Endothelial cell of umbilical vein (primary cell): ENCODE results near the gene CXCL13. TPM values are rescaled to one million over a fixed set of nuclear protein-coding genes. Genes with fewer than 3 reads are reported as not detected.

ENCODE experiments used
- BruUV-seq: library from RNA; stranded (reverse); fragments of 400-500 nt; replicated peaks from 2 replicates; lab custom pipeline; 2021; lab: Mats Ljungman, UMichigan
- CTCF ChIA-PET: fragments of 300-600, 350-600 bp; sonication (Branson Sonifier 250); formaldehyde crosslinking; loops from one replicate; lab custom pipeline; 2021; ENCODE audit warnings: antibody characterized with exemption, inconsistent platforms; lab: Charles Lee
- POLR2A ChIA-PET: fragments of 300-600, 350-600 bp; sonication (Branson Sonifier 250); formaldehyde crosslinking; loops from one replicate; lab custom pipeline; 2021; ENCODE audit warnings: antibody characterized with exemption, inconsistent platforms; lab: Charles Lee
- DNase-seq: peaks from one replicate; pipeline ENCODE4 v3.0.0-alpha.2; 2011; ENCODE audit warnings: low read depth, low spot score
- FAIRE-seq: peaks from 2 replicates; lab custom pipeline; 2011; peaks lifted over from hg19 to GRCh38; lab: Jason Lieb, UNC
- H2AFZ ChIP-seq: 2 replicates; pipeline ENCODE4 v1.6.0; 2012; ENCODE audit warnings: low read depth, low read length, control low read depth, inconsistent platforms
- H3K27ac ChIP-seq: 2 replicates; pipeline ENCODE4 v1.5.1; 2011; ENCODE audit warnings: low read depth, mild to moderate bottlenecking, control low read depth, low read length, moderate library complexity; ENCODE audit not compliant: insufficient read depth
- H3K27me3 ChIP-seq, 2 experiments: 2 replicates each; pipeline versions ENCODE4 v1.6.0 to v1.6.1; 2011; ENCODE audit warnings: low read length in 2 of 2, mixed read lengths in 1 of 2; ENCODE audit not compliant: control insufficient read depth in 2 of 2, insufficient read depth in 2 of 2
- H3K36me3 ChIP-seq, 2 experiments: 2 replicates in 1 of 2; 3 replicates in 1 of 2; pipeline ENCODE4 v1.5.1; 2011; ENCODE audit warnings: low read length in 2 of 2, mild to moderate bottlenecking in 1 of 2, moderate library complexity in 1 of 2; ENCODE audit not compliant: control insufficient read depth in 2 of 2, insufficient read depth in 2 of 2; ENCODE audit errors: extremely low read depth in 1 of 2
- H3K4me1 ChIP-seq: 3 replicates; pipeline ENCODE4 v1.5.1; 2011; ENCODE audit warnings: mild to moderate bottlenecking, low read length; ENCODE audit not compliant: control insufficient read depth, insufficient read depth; ENCODE audit errors: extremely low read depth
- H3K4me2 ChIP-seq: 2 replicates; pipeline ENCODE4 v1.6.1; 2011; ENCODE audit warnings: low read length, control low read depth, mixed read lengths; ENCODE audit not compliant: insufficient read depth
- H3K4me3 ChIP-seq, 3 experiments: fragments of 200-600 bp in 1 of 3; sonication (generic), shearing (Covaris generic) in 1 of 3; replicated peaks in 1 of 3; 2 replicates each; pipeline ENCODE4 v1.5.1; 2011 to 2016; ENCODE audit warnings: control low read depth in 3 of 3, low read length in 3 of 3, mild to moderate bottlenecking in 2 of 3, inconsistent platforms in 1 of 3, low read depth in 1 of 3, moderate library complexity in 1 of 3; ENCODE audit not compliant: insufficient read depth in 1 of 3
- H3K79me2 ChIP-seq: 2 replicates; pipeline ENCODE4 v1.6.0; 2012; ENCODE audit warnings: low read length, inconsistent platforms; ENCODE audit not compliant: control insufficient read depth, insufficient read depth
- H3K9ac ChIP-seq: replicated peaks from 2 replicates; pipeline ENCODE3; 2011; ENCODE audit warnings: low read length, control low read depth; ENCODE audit not compliant: insufficient read depth; ENCODE audit errors: extremely low read depth
- H3K9me1 ChIP-seq: replicated peaks from 3 replicates; pipeline ENCODE4 v1.6.0; 2011; ENCODE audit warnings: mild to moderate bottlenecking, low read length; ENCODE audit not compliant: control insufficient read depth, insufficient read depth; ENCODE audit errors: extremely low read depth
- H3K9me3 ChIP-seq: replicated peaks from 2 replicates; pipeline ENCODE4 v1.5.1; 2012; ENCODE audit warnings: low read length, inconsistent platforms; ENCODE audit not compliant: control insufficient read depth, insufficient read depth
- H4K20me1 ChIP-seq: replicated peaks from 2 replicates; pipeline ENCODE3; 2011; ENCODE audit warnings: mild to moderate bottlenecking, low read length; ENCODE audit not compliant: control insufficient read depth, insufficient read depth; ENCODE audit errors: extremely low read depth
- EZH2 ChIP-seq: IDR thresholded peaks from 2 replicates; pipeline ENCODE4 v1.6.1; 2012; ENCODE audit warnings: borderline replicate concordance, low read depth, mild to moderate bottlenecking, moderate library complexity, low read length, inconsistent platforms; ENCODE audit not compliant: severe bottlenecking
- FOS ChIP-seq: IDR thresholded peaks from 2 replicates; pipeline ENCODE4 v1.6.1; 2011; ENCODE audit warnings: mild to moderate bottlenecking, low read length, moderate library complexity, borderline replicate concordance; ENCODE audit not compliant: insufficient read depth
- GATA2 ChIP-seq: IDR thresholded peaks from 2 replicates; pipeline ENCODE4 v1.7.0; 2011; ENCODE audit warnings: low read depth, mild to moderate bottlenecking, moderate library complexity, mixed read lengths, low read length; ENCODE audit not compliant: insufficient read length, insufficient read depth
- JUN ChIP-seq: IDR thresholded peaks from 2 replicates; pipeline ENCODE4 v1.6.1; 2011; ENCODE audit warnings: borderline replicate concordance, low read depth; ENCODE audit not compliant: insufficient read length, insufficient read depth
- MYC ChIP-seq: IDR thresholded peaks from one replicate; pipeline ENCODE4 v1.6.1; 2011; ENCODE audit warnings: mild to moderate bottlenecking, low read depth, low read length
- POLR2A ChIP-seq: IDR thresholded peaks from 2 replicates; pipeline ENCODE4 v1.6.1; 2012; ENCODE audit warnings: low read depth, mild to moderate bottlenecking, control low read depth, low read length
- dilution Hi-C: fragments of 300-500 bp; cut with MboI; formaldehyde crosslinking; loops from one replicate; pipeline ENCODE4 v1.15.0; 2019; ENCODE audit warnings: low sequenced_read_pairs; ENCODE audit not compliant: extremely low pct_ligation_motif_present
- intact Hi-C: fragments of 100-400 bp; cut with micrococcal nuclease; formaldehyde crosslinking; loops from one replicate; pipeline ENCODE4 v1.10.0; 2022
- polyA plus RNA-seq, 4 experiments: library from polyadenylated mRNA; depleted of rRNA in 3 of 4; stranded (reverse) in 3 of 4; unstranded in 1 of 4; fragments of >200 nt; gene quantifications; 2 replicates each; pipeline versions ENCODE4 v1.2.1 to v1.2.3, GENCODE V29; 2011 to 2012; ENCODE audit warnings: missing spikeins in 1 of 4
- total RNA-seq: library from RNA; stranded (reverse); gene quantifications from 2 replicates; pipeline ENCODE4 v1.2.3, GENCODE V29; 2021
- TF ChIP-seq, protein P1 (sequence below): IDR thresholded peaks from 2 replicates; pipeline ENCODE4 v1.6.1; 2011; ENCODE audit not compliant: insufficient read depth, insufficient read length
- TF ChIP-seq, protein P2 (sequence below), 2 donors: IDR thresholded peaks; 1 replicate in 1 of 2; 2 replicates in 1 of 2; pipeline ENCODE4 v1.5.1; 2011; ENCODE audit warnings: low read length in 2 of 2, mild to moderate bottlenecking in 2 of 2, moderate library complexity in 2 of 2, control low read depth in 1 of 2, inconsistent platforms in 1 of 2, low read depth in 1 of 2; ENCODE audit not compliant: insufficient read depth in 1 of 2; ENCODE audit errors: extremely low read depth in 1 of 2

CXCL13 gene
- total and polyA plus RNA-seq, 2 donors (not counting 3 experiments of a cell fraction or from before 2014, with no cell fraction given): not detected

DNA sequence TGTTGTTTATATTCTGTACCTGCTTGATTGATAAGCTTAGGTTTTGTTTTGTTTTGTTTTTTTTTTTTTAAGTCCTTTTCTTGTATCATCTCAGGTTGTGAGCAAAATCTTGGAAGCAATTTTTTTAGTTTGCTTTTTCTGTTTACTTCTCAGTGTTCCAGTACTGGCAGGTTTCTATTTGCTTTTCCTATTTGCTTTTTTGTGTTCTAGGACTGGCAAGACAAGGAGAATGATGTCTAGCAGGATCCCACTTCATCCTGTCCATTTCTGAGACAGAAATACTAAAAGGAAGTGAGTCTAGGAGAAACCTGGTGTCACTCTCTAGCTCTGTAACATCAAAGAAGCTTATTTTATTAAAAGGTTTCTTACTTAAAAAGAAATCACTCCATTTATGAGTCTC is 15.6 kb downstream of the CXCL13 start:
- H3K79me2 ChIP-seq: no peaks in the 10 kb centered on the region
- CTCF ChIA-PET: interaction anchor here (0.7 to 1.7 kb wide), 3 partner anchors 9 to 77 kb away, joined by 3 to 6 read pairs (median 3); no protein-coding TSS in a partner anchor
- H4K20me1 ChIP-seq: no peaks in the 10 kb centered on the region
- H2AFZ ChIP-seq: no peak overlapping the region
- intact Hi-C loops: no loop called here
- no peak overlapping the region for H3K9ac ChIP-seq
- H3K4me3 ChIP-seq: no peak overlapping the region
- DNase-seq (no peak), FAIRE-seq (no peak)
- no peaks in the 10 kb centered on the region for H3K9me3 ChIP-seq
- no peaks in the 10 kb centered on the region for H3K9me1 ChIP-seq
- POLR2A ChIA-PET: no interaction called here
- TF ChIP-seq, protein P1, sequence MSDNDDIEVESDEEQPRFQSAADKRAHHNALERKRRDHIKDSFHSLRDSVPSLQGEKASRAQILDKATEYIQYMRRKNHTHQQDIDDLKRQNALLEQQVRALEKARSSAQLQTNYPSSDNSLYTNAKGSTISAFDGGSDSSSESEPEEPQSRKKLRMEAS: no peak
- no peak for TF ChIP-seq POLR2A
- no peak for TF ChIP-seq EZH2
- TF ChIP-seq, protein P2, sequence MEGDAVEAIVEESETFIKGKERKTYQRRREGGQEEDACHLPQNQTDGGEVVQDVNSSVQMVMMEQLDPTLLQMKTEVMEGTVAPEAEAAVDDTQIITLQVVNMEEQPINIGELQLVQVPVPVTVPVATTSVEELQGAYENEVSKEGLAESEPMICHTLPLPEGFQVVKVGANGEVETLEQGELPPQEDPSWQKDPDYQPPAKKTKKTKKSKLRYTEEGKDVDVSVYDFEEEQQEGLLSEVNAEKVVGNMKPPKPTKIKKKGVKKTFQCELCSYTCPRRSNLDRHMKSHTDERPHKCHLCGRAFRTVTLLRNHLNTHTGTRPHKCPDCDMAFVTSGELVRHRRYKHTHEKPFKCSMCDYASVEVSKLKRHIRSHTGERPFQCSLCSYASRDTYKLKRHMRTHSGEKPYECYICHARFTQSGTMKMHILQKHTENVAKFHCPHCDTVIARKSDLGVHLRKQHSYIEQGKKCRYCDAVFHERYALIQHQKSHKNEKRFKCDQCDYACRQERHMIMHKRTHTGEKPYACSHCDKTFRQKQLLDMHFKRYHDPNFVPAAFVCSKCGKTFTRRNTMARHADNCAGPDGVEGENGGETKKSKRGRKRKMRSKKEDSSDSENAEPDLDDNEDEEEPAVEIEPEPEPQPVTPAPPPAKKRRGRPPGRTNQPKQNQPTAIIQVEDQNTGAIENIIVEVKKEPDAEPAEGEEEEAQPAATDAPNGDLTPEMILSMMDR (IDR thresholded peaks at IDR 0.05; ENCODE audit: extremely low read depth in 1 of 2, insufficient read depth in 1 of 2, low read depth in 1 of 2, low read length in 2 of 2): no peak
- no peak for TF ChIP-seq JUN
- no peak for TF ChIP-seq FOS
- TF ChIP-seq GATA2: no peak
- no peak for TF ChIP-seq MYC
- H3K36me3 ChIP-seq: no peaks in the 10 kb centered on the region
- BruUV-seq: no TSS peak
- peaks cover 3 to 6% of the 10 kb centered on the region in 2 experiments for H3K27me3 ChIP-seq
- dilution Hi-C loops: no loop called here
- no peak overlapping the region for H3K4me2 ChIP-seq
- H3K27ac ChIP-seq: no peak overlapping the region
- H3K4me1 ChIP-seq: no peaks in the 10 kb centered on the region
